Neural crest cell (in vitro differentiated cells): ENCODE measurements around the gene HPS6. TPM values are rescaled to one million over a fixed set of nuclear protein-coding genes. Genes with fewer than 3 reads are reported as not detected.
"Not testable (repeated sequence)": the region's sequence is repeated elsewhere in the genome, so short reads cannot be mapped to it uniquely, and the experiment has no call there.

Experiments
- DNase-seq: peaks from one replicate; pipeline ENCODE4 v3.0.0; 2021; ENCODE audit warnings: low read depth, mixed read lengths, low spot score
- H3K27ac Mint-ChIP-seq: one replicate; pipeline ENCODE4 v1.8.0; 2021; ENCODE audit warnings: mild to moderate bottlenecking, mixed read lengths; ENCODE audit not compliant: unreplicated experiment
- H3K27me3 Mint-ChIP-seq: 2 replicates; pipeline ENCODE4 v1.8.0; 2021; ENCODE audit warnings: low read depth, mild to moderate bottlenecking, mixed read lengths
- H3K36me3 Mint-ChIP-seq: 2 replicates; pipeline ENCODE4 v1.8.0; 2021; ENCODE audit warnings: low read depth, mild to moderate bottlenecking, mixed read lengths
- H3K4me1 Mint-ChIP-seq: 2 replicates; pipeline ENCODE4 v1.8.0; 2021; ENCODE audit warnings: mixed read lengths
- H3K4me3 Mint-ChIP-seq: one replicate; pipeline ENCODE4 v1.8.0; 2021; ENCODE audit warnings: mild to moderate bottlenecking, mixed read lengths
- H3K9me3 Mint-ChIP-seq: 2 replicates; pipeline ENCODE4 v1.8.0; 2021; ENCODE audit warnings: mixed read lengths
- CTCF ChIP-seq: fragments of 200-600 bp; sonication (generic); conservative IDR thresholded peaks from 2 replicates; pipeline ENCODE4 v1.5.0; 2021; ENCODE audit warnings: antibody characterized with exemption, mild to moderate bottlenecking
- total RNA-seq: library from RNA; stranded (reverse); gene quantifications from 2 replicates; pipeline ENCODE4 v1.2.1, GENCODE V29; 2021

The HPS6 gene
- total RNA-seq, 1 donor from 2014 or later = 18.9 TPM

GRCh38 chr10:102027261-102027660 lies 37.9 kb upstream of the HPS6 start:
- Mint-ChIP-seq H3K36me3 (peaks cover 13% of the 10 kb centered on the region), H3K27me3 (no peaks in the 10 kb centered on the region)

GRCh38 chr10:102033787-102034186 lies 31.4 kb upstream of the HPS6 start:
- Mint-ChIP-seq H3K27me3 (no peaks in the 10 kb centered on the region), H3K4me3 (no peak overlapping the region), H3K27ac (no peak overlapping the region), H3K36me3 (peaks cover 30% of the 10 kb centered on the region), H3K9me3 (no peaks in the 10 kb centered on the region), H3K4me1 (no peaks in the 10 kb centered on the region)
- no peak for TF ChIP-seq CTCF
- DNase-seq = no peak

More at GRCh38 chr10:102027261-102027660, 37.9 kb upstream of the HPS6 start:
- Mint-ChIP-seq H3K27ac (no peak overlapping the region), H3K9me3 (no peaks in the 10 kb centered on the region), H3K4me3 (no peak overlapping the region), H3K4me1 (no peaks in the 10 kb centered on the region)
- TF ChIP-seq CTCF = no peak
- no peak for DNase-seq

GRCh38 chr10:102035807-102036206 lies 29.3 kb upstream of the HPS6 start:
- not testable (repeated sequence) for H3K4me3 Mint-ChIP-seq

GRCh38 chr10:102038410-102038809 lies 26.7 kb upstream of the HPS6 start:
- Mint-ChIP-seq H3K36me3 (peaks cover 20% of the 10 kb centered on the region), H3K27ac (no peak overlapping the region), H3K4me3 (no peak overlapping the region), H3K9me3 (no peaks in the 10 kb centered on the region), H3K4me1 (peaks cover 3% of the 10 kb centered on the region), H3K27me3 (no peaks in the 10 kb centered on the region)
- no peak for TF ChIP-seq CTCF
- no peak for DNase-seq

More at GRCh38 chr10:102035807-102036206, 29.3 kb upstream of the HPS6 start:
- not testable (repeated sequence) for DNase-seq, H3K4me1 Mint-ChIP-seq, H3K9me3 Mint-ChIP-seq, H3K27ac Mint-ChIP-seq, H3K27me3 Mint-ChIP-seq
- H3K36me3 Mint-ChIP-seq = peaks cover 30% of the 10 kb centered on the region

DNA sequence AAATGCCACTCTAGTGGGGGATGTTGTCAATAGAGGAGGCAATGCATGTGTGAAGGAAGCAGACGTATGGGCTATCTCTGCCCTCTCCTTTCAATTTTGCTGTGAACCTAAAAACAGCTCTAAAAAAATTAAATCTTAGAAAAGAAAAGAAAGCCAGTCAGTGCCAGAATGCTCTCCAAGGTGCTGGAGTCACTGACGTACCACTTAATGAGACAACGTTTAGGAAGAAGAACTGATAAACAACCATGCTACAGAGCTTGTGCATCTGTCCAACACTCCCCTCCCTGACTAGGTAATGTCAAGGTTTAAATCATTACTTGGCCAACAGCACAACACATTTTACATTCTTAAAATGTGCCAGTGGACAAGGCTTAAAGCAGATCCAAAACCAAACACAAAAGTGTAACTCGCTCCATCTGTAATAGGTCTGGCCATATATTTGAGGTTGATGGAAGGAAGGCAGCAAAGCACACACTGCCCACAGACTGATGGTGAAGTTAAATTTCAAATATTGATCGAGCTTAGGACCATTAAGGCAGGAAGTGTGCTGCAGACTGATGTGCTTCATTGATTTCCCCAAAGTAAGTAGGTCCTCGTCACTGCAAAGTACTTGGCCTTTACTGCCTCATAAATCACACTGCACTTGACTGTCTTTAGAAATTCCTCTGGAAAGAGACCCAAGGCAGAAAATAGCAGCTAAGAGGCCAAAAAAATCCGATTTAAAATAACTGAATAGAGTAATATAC lies 24.7 kb upstream of the HPS6 start:
- H3K4me1 Mint-ChIP-seq = peaks cover 16% of the 10 kb centered on the region
- no peak for DNase-seq
- peaks cover 15% of the 10 kb centered on the region for H3K36me3 Mint-ChIP-seq
- H3K27me3 Mint-ChIP-seq = no peaks in the 10 kb centered on the region
- TF ChIP-seq CTCF = no peak
- H3K27ac Mint-ChIP-seq = no peak overlapping the region
- H3K4me3 Mint-ChIP-seq = no peak overlapping the region
- no peaks in the 10 kb centered on the region for H3K9me3 Mint-ChIP-seq

DNA sequence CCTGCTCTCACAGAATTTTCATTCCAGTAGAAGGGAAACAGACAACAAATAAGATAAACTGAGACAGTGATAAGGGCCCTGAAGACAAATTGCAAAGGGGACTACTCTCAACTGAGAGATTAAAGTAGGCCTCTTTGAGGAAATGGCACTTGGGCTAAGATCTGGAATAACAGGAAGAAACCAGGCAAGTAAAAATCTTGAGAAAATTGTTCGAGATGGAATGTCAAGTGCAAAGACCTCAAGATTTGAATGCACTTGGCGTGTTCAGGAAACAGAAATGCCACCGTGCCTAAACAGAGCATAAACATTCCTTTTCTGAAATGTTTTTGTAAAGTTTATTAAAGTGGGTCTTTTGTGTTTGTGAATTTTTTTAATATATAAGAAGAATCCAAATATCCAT lies 19.9 kb upstream of the HPS6 start:
- Mint-ChIP-seq H3K9me3 (no peaks in the 10 kb centered on the region), H3K27me3 (no peaks in the 10 kb centered on the region), H3K27ac (no peak overlapping the region), H3K4me3 (no peak overlapping the region), H3K36me3 (no peaks in the 10 kb centered on the region), H3K4me1 (peaks cover 19% of the 10 kb centered on the region)
- DNase-seq = no peak
- TF ChIP-seq CTCF = no peak
